CD4-positive, alpha-beta T cell treated with Interferon gamma for 1 hour (primary cell): ENCODE data around the gene JDP2.
"Not testable (repeated sequence)": the region's sequence is repeated elsewhere in the genome, so short reads cannot be mapped to it uniquely, and the experiment has no call there.

ENCODE experiments used
- DNase-seq: peaks from one replicate; pipeline ENCODE4 v3.0.0-alpha.2; 2020

Gene JDP2

DNA sequence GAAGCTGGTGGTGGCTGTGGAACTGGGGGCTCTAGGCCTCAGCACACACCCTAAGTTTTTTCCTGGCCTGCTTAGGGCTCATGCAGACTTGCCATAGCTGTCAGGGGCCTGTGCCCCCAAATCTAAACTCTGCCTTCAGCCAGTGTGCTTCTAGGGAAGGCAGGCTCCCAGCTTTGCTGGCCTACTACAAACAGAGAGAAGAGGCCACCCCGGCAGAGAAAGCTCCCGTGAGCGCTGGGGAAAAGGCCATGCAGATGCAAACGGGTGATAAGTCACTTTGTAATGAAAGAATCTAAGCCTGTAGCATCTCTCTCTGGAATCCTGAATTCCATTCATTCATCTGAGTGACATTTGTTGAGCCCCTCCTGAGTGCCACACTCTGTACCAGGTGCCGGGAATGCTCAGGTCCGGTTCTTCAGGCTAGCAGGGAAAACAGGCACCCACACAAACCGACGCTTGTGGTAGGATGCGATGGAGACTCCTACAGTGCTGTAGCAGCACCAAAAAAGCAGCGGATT, 29.9 kb downstream of the JDP2 start:
- DNase-seq: no peak

DNA sequence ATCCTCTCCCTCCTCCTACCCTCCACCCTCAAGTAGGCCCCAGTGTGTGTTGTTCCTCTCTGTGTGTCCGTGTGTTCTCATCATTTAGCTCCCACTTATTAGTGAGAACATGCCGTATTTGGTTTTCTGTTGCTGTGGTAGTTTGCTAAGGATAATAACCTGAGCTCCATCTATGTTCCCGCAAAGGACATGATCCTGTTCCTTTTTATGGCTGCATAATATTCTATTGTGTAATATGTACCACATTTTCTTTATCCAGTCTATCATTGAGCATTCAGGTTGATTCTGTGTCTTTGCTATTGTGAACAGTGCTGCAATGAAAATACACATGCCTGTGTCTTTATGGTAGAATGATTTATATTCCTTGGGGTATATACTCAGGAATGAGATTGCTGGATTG, 30.5 kb downstream of the JDP2 start:
- no peak for DNase-seq

DNA sequence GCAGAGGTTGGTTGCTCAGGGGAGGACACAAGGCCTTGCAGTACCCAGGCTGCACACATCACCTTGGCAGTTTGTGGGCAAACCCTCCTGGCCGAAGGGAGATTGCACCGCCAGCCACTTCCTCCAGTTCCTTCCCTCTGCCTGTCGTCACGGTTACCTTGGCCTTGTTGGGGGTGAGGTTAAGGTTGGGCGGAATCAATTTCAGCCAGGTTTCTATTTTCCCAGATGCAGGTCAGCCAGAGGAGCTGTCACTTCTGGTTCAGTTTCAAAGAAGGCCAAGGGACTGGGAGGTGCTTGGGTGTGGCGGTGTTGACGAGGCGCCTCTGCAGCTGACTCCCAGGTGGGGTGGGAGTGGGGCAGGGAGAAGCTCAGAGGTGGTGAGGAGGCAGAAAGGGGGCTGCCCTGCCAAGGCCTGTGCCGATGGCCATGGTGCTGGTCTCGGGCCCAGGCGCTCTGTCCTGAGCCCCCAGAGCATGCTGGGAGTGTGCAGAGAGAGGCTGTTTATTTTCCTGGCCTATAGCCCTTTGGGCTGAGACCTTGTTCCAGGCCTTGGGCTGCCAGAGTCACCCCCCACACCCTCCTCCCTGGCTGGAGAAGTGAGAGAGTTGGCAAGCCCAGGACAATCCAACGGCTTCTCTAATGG, 31.4 kb downstream of the JDP2 start:
- no peak for DNase-seq

DNA sequence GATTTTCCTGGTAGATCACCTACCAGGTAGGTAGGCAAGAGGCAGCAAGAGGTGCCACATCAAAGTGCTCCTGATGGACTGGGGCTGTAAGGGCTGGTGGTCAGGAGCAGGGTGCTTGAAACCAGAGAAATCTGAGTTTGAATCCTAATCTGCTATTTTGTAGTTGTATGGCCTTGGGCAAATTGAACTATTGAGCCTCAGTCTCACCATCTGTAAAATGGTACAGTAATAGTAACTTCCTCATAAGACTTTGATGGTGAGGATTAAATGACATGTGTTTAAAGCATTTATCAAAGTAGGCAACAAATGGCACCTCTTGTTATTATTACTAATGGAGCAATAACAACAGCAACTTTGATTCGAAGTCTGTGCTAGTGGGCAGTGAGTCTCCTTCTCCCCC, 32.0 kb downstream of the JDP2 start:
- no peak for DNase-seq

DNA sequence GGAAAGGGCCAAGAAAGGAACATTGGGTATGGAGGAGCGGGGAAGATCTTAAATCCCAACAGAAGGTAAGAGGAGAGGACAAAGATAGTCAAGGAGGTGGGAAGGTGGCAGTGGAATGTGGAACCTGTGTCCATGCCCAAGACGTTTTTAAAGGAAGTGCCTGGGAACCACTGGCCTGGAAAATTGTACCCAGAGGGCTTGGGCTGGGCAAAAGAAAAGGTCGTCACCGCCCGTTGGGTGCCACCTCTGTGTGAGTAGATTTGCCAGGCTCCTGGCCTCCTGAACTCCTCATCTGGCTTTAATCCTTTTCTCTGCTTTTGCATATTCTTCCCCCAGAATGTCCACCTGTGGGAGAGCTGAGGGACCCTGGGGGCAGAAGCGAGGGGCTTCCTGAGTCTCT, 32.6 kb downstream of the JDP2 start:
- DNase-seq: no peak

DNA sequence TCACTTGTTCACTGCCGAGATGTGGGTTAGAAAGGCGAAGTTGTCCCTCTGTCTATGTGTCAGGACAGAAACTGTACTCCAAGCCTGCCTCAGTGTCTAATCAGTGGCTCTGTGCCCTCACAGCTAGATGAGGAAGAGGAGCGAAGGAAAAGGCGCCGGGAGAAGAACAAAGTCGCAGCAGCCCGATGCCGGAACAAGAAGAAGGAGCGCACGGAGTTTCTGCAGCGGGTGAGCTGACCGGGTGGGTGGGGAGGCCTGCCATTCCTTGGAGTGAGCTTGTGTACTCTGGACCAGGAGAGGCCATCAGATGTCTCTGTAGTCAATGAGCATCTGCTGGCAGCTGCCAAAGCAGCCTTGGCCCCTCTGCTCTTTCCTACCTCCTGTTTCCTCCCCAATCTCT, 33.5 kb downstream of the JDP2 start:
- DNase-seq: no peak

DNA sequence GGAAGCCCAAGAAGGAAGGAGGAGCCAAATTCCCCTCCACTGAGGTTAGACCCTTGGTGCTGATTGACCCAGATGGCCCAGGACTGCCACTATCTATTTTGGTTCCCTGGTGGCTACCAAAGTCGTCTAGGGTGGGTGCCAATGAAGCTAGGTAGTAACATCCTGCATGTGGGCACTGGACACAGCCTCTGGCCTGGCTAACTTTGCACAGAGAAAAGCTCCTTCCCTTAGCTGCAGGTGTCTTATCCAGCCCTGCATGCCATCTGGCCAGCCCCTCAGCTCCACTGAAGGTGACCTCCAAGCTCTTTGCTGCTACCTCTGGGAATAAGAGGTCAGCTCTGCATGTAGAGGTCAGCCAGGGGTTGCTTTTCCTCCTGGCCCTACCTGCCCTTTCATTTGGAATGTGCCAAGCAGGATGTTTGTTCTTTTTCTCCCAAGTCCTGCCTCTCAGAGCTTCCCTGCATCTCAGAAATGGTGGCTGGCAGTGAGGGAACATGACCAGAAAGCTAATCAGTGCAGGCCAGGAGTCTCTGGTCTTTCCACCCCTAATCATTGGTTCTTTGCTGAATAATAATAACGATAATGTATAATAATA, 34.0 kb downstream of the JDP2 start:
- DNase-seq: no peak

DNA sequence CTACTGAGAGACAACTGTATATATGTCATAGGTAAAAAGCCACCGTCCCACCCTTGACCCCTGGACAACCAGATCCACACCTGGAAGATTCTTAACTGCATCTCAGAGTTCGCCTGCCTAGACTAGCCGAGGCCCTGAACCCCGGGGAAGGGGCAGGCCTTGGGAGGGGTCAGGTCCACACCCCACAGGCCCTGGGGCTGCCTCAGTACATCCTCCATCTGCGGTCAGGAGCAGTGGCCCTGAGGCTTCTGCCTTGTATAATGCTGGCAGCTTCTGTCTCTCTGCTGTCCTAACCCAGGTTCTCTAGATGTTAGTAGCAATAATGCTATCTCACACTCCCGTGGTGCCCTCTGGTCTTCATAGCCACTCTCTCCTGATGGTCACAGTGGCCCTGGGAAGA, 36.8 kb downstream of the JDP2 start:
- no peak for DNase-seq

DNA sequence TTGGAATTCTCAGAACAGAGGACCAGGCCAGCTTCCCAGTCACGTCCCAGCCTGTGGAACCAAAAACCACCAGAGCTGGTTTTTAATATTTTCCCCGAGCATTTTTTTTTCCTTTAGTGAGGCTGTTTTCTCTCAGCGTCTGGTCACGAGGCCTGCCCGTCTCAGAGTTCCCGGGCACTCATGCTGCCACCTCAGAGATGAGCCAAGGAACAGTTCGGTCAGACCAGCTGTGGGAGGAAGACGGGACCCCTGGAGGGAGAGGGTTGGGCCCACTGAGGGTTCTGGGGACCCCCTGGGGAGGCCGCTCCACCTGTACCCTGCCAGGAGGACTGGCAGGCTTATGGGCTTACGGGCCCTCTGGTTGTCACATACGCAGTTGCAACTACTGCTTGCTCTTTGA, 39.9 kb downstream of the JDP2 start:
- no peak for DNase-seq

DNA sequence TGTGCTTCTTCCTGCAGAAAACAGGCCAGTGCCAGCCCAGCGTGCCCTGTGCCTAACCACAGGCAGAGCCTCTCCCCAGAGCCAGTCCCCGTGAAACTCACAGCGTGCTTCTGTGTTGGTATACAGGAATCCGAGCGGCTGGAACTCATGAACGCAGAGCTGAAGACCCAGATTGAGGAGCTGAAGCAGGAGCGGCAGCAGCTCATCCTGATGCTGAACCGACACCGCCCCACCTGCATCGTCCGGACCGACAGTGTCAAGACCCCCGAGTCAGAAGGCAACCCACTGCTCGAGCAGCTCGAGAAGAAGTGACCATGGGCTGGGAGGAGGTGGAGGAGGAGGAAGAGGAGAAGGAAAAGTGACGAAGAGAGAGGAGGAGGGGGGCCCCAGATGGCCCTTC, 41.3 kb downstream of the JDP2 start:
- no peak for DNase-seq

DNA sequence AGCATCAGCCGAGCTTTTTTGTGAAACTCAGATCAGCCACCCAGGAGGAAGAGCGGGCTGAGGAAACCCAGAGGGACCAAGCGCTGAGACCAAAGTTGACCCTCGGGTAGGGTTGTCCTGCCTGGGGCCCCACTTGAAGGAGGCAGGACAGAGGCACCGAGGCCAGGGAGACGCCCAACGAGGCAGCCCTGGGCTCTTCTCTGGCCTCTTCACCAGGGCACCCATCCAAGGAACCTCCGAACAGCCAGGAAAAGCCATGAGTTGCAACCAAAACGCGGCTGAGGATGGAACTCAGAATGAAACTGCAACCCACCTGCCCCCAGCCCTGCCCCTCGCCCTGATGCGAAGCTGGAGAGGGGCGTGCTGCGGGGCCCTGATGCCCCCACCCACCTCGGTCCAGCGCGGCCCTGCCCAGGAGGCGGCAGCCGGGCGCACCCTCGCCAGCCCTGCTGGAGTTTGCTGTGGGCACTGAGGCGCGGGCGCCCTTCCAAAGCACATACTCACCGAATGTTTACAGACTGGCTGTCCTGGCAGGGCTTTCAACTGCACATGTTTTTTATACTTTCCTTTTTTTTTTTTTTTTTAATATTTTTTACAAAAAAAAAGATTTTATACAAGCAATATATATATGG, 41.9 kb downstream of the JDP2 start:
- no peak for DNase-seq

DNA sequence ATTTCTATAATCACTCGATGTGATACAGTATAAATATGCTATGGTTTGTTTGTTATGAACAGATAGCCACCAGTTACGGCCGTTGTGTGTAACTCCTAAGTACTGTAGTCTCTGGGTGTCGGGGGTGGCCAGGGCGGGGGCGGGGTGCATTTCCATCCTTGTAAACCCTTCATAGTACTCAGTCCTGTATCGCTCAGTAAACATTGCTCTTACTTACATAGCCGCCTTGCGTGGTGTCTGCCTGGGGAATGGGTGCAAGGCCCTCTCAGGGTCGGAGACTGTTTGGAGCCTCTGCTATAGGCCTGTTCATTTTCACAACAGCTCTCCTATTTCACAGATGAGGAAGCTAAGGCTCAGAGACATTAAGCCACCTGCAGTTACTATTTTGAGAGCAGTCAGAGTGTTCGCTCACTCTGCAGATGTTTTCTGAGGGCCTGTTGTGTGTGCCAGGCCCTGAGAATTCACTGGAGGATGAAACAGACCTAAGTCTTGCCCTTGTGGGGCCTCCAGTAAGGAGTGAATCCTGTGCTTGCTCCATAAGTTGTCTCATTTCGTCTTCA, 42.5 kb downstream of the JDP2 start:
- DNase-seq: no peak

DNA sequence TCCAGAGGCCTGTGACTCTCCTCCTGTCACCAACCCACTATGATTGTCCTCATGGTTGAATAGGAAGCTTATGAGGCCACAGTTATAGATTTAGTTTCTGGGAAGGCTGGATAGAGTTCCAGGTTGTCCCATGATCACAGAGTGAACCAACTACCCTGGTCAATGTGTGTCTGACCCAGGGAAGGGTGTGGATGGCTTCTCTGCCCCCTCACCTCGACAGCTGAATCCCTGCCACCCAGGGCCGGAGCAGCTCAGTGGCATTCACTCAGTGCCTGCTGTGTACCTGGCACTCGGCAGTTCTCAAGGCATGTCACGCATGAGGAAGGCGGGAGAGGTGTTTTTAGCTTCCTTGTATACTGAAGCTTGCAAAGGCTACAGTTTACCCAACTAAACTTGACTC, 43.2 kb downstream of the JDP2 start:
- no peak for DNase-seq

DNA sequence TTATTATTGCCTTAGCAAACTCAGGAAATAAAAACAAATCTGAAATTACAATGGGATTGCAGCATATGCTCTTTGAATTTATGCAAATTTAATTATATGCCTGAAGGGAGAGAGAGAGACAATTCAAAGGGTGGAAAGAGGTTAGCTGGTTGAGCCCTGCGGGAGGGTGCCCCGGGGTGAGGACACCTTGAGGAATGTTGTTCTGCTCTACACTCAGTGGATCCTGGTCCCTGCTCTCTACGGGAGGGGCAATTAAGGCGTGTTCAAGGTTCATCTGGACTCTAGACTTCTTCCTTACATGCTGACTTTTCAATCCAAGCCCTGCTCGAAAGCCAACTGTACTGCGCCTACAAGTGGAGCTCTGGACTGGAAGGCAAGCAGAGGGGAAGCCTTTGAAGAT, 46.3 kb downstream of the JDP2 start:
- not testable (repeated sequence) for DNase-seq

DNA sequence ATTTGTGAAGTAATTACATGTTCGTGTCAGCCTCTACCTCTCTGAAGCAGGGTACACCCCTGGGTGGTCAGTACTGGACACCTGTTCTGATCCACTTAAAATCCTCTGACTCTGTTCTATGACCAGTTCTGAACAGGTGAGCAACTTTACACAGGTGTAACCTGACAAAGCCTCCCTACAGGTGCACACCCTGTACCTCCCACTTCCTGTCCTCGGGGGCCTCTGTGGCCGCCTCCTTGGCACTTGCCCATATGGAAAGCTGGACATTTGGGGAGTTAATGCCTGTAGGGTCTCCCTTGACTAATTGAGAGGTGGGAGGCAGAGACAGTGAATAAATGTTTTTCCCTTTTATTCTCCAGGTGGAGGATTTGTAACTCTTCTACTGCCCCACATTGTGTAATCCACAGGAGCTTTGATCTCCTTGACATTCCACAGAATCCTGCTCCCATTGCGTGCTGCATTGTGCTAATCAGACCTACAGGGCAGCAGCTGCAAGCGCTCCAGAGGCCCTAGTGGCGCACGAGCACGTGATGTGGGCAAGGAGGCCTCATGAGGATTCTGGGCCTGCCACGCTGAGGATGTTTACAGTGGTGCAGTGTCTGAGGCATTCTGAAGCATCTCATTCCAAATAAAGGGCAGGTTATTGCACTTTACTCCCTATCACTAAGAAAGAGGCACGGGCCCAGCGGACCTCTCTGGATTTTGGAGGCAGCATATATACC, 48.6 kb downstream of the JDP2 start:
- DNase-seq: no peak

DNA sequence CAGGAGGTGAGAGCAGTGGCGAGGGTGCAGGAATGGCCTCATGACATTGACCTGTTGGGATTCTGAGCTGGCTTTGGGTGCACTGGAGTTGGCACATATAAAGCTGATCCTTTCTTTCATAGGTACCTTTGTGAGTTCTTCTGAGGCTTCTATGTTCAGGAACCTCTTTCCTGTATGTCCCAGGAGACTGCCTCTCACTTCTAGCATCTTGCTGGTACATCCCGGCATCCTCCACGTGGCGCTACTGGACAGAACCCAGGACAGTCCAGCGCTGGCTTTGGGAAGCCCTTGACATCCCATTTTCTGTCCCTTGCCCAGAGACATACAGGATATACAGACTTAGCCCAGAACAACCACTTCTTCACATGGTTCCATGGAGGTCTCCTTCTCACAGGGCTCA, 50.1 kb downstream of the JDP2 start:
- DNase-seq: no peak

DNA sequence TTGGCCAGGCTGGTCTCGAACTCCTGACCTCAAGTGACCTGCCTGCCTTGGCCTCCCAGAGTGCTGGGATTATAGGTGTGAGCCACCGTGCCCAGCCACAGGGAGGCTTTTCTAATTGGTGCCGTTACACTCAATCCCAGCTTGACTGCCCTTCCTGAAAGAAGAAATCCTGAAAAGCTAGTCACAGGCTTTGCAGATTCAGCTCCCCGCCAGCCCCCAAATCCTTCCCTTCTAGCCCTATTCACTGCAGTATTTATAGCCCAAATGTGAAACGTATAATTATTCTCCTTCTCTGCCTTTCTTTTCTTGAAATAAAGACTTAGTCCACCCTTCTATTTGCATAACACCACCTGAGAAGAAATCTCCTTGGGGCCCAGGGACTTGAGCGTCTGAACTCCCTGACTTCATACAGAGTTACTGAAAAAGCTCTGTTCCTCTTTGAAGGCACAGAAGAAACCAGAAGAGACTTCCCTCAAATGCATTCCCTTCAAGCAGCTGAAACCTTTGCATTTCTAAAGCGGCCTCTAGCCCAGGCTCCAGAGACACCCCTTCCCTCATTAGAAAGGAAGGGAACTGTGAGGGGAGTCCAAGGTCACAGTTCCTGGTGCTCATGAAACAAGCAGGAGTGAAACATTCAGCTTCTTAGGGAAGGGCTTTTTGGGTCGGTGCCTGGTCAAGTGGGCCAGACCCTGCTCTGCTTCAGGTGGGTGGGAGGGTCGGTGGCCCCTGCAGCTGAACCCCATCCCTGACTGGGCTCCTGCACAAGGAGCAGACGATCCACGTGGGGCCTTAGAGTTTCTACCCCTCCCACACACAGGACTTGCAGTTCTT, 52.2 kb downstream of the JDP2 start:
- no peak for DNase-seq

DNA sequence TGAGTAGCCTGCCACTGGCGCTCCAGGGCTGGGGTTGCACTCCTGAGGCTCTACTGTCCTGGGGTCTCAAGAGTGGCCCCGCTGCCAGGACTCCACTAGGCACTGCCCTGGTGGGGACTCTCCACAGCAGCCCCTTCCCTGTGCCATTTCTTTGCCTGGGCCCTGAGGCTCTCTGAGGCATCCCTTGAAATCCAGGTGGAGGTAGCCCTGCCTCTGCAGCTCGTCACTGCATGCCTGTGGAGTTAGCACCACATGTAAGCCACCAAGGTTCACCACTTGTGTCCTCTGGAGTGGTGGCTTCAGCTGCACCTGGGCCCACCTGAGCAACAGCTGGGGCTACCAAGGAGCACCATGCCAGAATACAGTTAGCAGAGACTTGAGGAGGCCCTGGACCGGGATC, 54.5 kb downstream of the JDP2 start:
- no peak for DNase-seq

DNA sequence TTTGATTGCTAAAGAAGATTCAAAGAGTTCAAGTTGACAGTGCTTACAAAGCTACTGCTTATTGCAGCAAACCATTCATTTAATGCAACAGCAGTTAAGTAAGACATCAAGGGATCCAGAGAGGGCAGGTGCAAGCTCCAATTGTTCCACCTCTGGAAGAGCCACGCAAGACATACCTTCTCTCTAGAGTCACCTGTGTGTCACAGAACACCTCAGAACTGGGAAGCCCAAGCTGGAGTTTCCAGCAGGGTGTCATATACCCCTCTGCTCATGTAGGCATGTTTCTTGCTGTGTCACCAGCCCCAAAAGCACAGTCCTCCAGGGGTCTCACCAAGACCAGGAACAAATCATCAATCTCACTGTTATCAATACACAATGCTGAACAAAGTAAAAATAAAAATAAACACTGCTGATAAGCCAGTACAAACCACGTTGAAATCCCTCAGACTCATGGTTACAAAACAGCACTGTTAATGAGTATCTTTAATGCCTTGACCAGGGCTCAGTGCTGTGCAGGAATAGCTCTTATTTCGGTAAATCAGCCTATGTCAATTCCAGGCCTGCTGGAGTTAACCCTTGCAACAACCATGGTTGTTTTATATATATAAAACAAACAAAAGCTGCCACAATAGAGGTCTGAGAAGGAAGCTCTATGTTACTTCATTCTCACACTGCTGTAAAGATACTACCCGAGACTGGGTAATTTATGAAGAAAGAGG, 57.0 kb downstream of the JDP2 start:
- DNase-seq: no peak

DNA sequence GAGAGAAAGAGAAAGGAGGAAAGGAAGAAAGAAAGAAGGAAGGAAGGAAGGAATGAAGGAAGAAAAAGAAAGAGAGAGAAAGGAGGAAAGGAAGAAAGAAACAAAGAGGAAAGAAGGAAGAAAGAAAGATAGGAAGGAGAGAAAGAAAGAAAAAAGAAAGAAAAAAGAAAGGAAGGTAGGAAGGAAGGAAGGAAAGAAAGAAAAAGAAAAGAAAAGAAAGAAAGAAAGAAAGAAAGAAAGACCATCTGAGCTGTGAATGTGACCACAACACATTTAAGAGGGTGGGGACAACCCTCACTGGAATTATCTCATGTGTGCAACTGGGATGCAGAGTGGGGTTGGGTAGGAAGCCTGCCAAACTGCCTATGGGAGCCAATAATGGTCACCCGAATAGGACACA, 58.5 kb downstream of the JDP2 start:
- no peak for DNase-seq

DNA sequence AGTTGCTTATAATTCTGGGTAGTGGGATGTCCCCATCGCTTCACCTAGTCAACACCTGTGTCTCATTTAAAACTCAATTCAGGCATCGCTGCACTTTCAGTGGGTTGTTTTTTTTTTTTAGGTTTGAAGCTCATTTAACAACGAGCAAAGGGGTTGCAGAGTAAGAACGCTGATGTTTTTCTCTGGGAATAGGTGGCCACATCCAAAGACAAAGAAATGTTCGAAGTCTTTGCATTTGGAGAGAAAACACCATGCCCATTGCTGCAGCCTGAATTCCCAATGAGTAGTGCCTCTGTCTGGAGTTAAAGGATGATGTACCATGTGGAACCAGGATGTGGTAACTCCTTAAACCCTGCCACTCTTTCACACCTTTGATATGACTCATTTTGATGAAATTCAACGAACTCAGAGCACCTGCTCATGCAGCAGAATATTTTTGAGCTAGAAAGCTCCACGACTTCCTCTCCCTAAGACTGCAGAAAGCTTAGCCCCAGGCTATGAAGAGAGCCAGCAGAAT, 59.4 kb downstream of the JDP2 start:
- DNase-seq: no peak

DNA sequence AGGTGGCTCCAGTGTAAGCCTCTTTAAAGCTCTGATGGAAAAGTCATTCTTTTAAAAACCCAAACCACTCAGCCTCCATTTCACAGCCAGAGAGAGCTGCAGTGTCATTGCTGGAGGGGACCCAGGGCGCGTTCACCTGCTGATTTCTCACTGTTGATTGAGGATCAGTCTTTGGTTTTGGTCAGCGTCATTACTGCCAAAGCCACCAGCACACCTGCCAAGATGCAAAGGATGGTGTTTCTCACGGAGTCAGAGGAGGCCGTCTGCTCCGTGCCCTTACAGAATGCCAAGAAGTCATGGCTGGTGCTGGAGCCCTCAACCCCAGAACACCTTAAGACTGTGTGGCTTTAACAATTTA, 61.6 kb downstream of the JDP2 start:
- DNase-seq: no peak
